ENCODE results near the gene PARP2.

DNA sequence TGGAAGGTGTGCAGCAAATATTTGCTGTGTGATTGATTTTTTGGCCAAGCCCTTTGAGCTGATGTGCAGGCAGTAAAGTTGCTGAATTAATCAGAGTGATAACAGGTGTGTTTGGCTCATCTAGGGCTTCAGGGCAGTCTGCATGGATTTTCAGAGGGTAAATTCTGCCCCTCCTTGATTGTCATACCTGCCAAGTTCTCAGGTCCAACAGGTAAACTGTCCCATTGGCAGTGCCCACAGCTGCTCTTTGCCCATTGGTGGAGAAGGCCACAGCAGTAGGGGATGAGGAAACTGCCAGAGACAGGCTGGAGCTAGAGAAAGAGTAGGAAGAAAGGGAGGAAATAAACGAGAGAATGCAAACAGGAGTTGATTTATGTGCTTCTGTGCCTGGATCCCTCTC lies 36.3 kb downstream of the PARP2 start:
- TF ChIP-seq, protein P1, sequence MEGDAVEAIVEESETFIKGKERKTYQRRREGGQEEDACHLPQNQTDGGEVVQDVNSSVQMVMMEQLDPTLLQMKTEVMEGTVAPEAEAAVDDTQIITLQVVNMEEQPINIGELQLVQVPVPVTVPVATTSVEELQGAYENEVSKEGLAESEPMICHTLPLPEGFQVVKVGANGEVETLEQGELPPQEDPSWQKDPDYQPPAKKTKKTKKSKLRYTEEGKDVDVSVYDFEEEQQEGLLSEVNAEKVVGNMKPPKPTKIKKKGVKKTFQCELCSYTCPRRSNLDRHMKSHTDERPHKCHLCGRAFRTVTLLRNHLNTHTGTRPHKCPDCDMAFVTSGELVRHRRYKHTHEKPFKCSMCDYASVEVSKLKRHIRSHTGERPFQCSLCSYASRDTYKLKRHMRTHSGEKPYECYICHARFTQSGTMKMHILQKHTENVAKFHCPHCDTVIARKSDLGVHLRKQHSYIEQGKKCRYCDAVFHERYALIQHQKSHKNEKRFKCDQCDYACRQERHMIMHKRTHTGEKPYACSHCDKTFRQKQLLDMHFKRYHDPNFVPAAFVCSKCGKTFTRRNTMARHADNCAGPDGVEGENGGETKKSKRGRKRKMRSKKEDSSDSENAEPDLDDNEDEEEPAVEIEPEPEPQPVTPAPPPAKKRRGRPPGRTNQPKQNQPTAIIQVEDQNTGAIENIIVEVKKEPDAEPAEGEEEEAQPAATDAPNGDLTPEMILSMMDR (IDR thresholded peaks at IDR 0.05) = no peak
- TF ChIP-seq POLR2A (IDR thresholded peaks at IDR 0.05) = no peak
